ENCODE results near the gene ZSCAN12. TPM values are rescaled to one million over a fixed set of nuclear protein-coding genes. Genes with fewer than 3 reads are reported as not detected.

The ZSCAN12 gene
- total RNA-seq = 4.9 and 5.2 TPM in 2 replicates

DNA sequence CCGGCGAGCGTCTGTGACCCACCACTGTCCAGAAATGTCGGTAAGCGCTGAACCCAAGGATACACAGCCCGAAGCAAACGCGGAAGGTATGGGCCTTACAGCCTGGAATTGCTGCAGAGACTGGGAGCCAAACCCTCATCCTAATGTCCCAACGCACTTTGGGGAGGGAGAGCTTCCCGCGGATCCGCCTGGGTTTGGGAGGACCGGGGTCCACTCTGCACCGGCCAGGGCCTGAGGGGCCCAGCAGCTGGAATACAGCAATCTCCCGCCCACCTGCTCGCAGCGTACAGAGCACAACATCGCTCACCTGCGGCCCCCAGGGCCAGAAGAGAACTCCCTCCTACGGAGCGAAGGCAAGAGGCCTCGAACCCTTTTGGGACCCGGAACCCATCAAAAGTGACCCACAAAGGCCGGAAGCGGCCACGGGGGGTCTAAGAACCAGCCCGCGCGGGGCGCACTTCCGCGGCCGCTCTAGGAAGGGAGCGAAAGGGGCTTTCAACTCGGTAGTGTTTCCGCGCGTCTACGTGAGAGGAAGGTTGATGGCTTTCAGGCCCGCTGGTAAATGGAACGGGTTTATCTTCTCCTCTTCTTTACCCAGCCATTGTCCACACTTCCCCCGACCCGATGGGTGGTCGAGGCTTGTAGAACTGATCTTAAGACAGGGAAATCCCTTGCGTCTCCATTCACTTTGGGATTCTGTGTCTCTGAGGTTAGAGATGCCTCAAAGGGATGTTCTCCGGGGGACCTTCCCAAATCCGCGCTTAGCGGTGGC lies at the start of gene ZSCAN12:
Gene ZSCAN12 (minus strand): TSS at position 398 of the 772 bp plus-strand sequence. CDS start 1,342 bp downstream, outside the sequence.

DNA sequence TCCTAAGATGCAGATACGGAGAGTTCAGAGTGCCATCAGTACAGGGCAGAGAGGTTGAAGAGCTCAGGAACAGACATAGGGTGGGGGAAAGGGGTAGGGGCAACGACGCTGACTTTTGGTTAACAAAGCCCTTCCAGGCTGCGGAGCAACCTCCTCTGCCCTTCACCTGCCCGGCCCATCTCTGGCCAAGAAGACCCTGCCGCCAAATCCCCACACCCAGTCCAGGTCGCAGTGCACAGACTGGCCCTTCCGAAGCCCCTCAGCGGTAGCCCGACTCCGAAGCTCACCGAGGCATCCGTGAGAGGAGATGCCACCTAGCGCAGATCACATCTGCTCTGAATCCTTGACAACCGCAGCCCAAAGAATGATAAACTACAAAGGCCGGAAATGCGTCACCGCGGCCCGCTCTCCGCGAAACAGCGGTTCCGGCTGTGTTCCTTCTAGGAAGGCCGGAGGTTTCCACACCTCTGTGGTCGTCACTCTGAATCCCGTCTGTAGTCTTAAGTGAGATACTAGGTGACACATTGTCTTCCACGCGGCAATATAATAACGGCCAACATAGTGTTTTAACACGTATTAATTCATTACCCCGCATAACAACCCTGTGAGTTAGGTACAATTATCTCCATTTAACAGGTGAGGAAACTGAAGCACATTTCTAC lies 43.7 kb upstream of the ZSCAN12 start, which contains the start of gene ZSCAN23:
Gene ZSCAN23 (minus strand): TSS at position 380 of the 662 bp plus-strand sequence. CDS start 7,225 bp downstream, outside the sequence.

DNA sequence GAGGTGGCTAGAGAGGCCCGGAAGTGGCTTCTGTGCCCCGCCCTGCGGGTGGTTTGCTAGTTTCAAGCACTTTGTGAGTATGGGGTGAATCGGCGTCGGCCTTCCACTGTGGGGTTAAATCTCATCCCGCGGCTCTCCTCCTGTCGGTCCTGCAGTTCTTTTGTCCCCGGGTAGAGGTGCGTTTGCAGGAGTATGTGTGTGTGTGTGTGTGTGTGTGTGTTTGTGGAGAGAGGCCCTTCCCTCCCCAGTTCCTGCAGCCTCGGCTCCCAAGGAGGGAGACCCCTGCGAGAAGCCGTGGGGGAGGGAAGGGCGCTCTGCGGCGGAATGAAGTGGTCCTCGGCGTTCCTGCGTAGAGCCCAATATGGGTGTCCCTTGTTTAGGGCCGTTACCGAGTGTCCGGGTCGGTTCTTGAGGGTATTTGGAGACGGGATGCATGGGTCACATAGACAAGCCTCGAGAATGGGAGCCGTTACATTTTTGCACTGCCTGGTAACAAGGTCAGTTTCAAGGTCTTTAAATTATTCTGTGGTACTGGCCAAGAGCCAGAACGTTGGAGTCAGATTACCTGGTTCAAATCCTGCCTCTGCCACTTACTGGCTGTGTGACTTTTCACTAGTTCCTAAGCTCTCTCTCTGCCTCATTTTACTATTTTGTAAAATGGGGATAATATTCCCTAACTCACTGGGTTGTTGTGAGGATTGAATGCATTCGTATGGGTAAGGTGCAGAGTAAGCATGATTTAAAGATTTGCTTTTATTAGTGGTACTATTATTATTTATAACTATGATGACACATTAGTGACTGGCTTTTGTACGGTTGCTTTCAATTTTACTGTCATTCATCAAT lies 49.4 kb downstream of the ZSCAN12 start, which contains the start of gene ZKSCAN3:
Gene ZKSCAN3 (plus strand): TSS at position 56 of the 846 bp plus-strand sequence. CDS start 9,640 bp downstream, outside the sequence.

DNA sequence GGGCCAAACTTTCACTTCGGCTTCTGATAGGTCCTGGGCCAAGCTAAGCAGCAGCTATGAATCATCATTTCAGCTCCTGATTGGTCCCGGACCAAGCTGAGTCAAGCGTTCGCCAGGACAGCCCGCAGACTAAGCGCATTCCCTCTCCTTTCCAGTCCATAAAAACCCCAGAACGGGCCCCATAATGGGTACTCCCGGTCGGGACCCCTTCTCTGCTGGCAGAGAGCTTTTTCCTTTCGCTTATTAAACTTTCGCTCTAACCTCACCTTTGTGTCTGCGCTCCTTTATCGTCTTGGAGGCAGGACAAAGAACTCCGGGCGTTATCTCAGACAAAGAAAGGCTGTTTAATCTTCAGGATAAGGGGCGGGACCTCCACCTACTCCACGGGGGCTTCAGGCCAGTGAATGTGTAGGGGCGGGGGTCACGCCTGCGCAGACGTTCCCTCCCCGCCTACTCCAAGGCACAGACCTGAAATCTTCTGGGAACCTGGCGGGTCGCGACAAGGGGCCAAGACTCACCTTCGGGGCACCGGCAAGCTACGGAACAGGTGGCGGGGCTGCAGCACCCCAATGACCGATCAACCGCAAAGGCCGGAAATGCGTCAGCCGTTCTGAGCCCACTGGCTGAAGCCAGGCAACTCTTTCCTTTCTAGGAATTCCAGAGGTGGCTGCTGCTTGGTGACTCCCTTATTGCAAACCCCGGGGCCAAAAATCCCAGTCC lies 63.8 kb downstream of the ZSCAN12 start, which contains the start of gene ZSCAN31:
Gene ZSCAN31 (minus strand): TSS at position 585 of the 720 bp plus-strand sequence. CDS start 6,465 bp downstream, outside the sequence.

Other genes with a start within 250 kb of the ZSCAN12 start
- 9.3 and 9.5 TPM in 2 replicates for gene ZSCAN9, start 174.5 kb downstream of the ZSCAN12 start, total RNA-seq
- 5.5 and 7.3 TPM in 2 replicates for gene ZKSCAN4, start 147.5 kb downstream of the ZSCAN12 start, total RNA-seq
- 0.26 and 2.0 TPM in 2 replicates for gene NKAPL, start 140.4 kb downstream of the ZSCAN12 start, total RNA-seq
- gene ZSCAN26, start 132.6 kb downstream of the ZSCAN12 start, total RNA-seq = 16.7 and 19.1 TPM in 2 replicates
- gene PGBD1, start 118.2 kb downstream of the ZSCAN12 start, total RNA-seq = 3.8 and 4.5 TPM in 2 replicates
- 38.8 and 53.0 TPM in 2 replicates for gene ZSCAN31, start 63.6 kb downstream of the ZSCAN12 start, total RNA-seq
- 4.7 and 6.4 TPM in 2 replicates for gene ZKSCAN3, start 49.8 kb downstream of the ZSCAN12 start, total RNA-seq
- 5.7 and 6.1 TPM in 2 replicates for gene ZSCAN23, start 43.7 kb upstream of the ZSCAN12 start, total RNA-seq
- gene GPX6, start 116.0 kb upstream of the ZSCAN12 start, total RNA-seq = not detected in 2 replicates
- gene GPX5, start 126.1 kb upstream of the ZSCAN12 start, total RNA-seq = not detected in 2 replicates